Neutrophil (primary cell): ENCODE measurements around the gene DENND5B.

Source experiments
- H3K27ac ChIP-seq: fragments of 200-600 bp; sonication (generic); 2 replicates; pipeline ENCODE4 v1.5.1; 2016; ENCODE audit warnings: mild to moderate bottlenecking, moderate library complexity
- H3K27me3 ChIP-seq: fragments of 200-600 bp; sonication (generic); 2 replicates; pipeline ENCODE4 v1.6.0; 2016; ENCODE audit warnings: mild to moderate bottlenecking
- H3K36me3 ChIP-seq: fragments of 200-600 bp; sonication (generic); 2 replicates; pipeline ENCODE4 v1.5.1; 2017
- H3K4me1 ChIP-seq, 2 experiments: fragments of 200-600 bp in 1 of 2; sonication (generic) in 1 of 2; 1 replicate in 1 of 2; 2 replicates in 1 of 2; pipeline versions ENCODE4 v1.5.1 to v1.6.1; 2013 to 2016; ENCODE audit warnings: low read depth in 1 of 2, low read length in 1 of 2, mild to moderate bottlenecking in 1 of 2, moderate library complexity in 1 of 2; ENCODE audit not compliant: control insufficient read depth in 1 of 2, insufficient read depth in 1 of 2
- H3K4me3 ChIP-seq, 2 experiments: fragments of 200-600 bp in 1 of 2; sonication (generic) in 1 of 2; 1 replicate in 1 of 2; 2 replicates in 1 of 2; pipeline ENCODE4 v1.5.1; 2013 to 2016; ENCODE audit warnings: low read depth in 1 of 2, low read length in 1 of 2, mild to moderate bottlenecking in 1 of 2, moderate library complexity in 1 of 2
- H3K9me3 ChIP-seq: fragments of 200-600 bp; sonication (generic); 2 replicates; pipeline ENCODE4 v1.5.1; 2016
- CTCF ChIP-seq: fragments of 200-600 bp; sonication (generic); IDR thresholded peaks from 2 replicates; pipeline ENCODE4 v1.5.1; 2016; ENCODE audit warnings: antibody characterized with exemption

The DENND5B gene

GRCh38 chr12:31600252-31600651, 9.3 kb upstream of the DENND5B start:
- no peaks in the 10 kb centered on the region for H3K9me3 ChIP-seq
- TF ChIP-seq CTCF: no peak
- H3K4me3 ChIP-seq: no peak overlapping the region
- no peak overlapping the region for H3K27ac ChIP-seq
- no peaks in the 10 kb centered on the region for H3K36me3 ChIP-seq
- H3K4me1 ChIP-seq: no peaks in the 10 kb centered on the region
- peaks cover 5% of the 10 kb centered on the region for H3K27me3 ChIP-seq

- no peak for TF ChIP-seq CTCF
- Histone ChIP-seq H3K27ac (no peak overlapping the region), H3K4me1 (no peaks in the 10 kb centered on the region), H3K4me3 (no peak overlapping the region), H3K27me3 (peaks cover 16% of the 10 kb centered on the region), H3K9me3 (no peaks in the 10 kb centered on the region), H3K36me3 (no peaks in the 10 kb centered on the region)
Measured at GRCh38 chr12:31599053-31599452, 8.1 kb upstream of the DENND5B start.

GRCh38 chr12:31597066-31597465, 6.1 kb upstream of the DENND5B start:
- TF ChIP-seq CTCF: no peak
- Histone ChIP-seq H3K27ac (no peak overlapping the region), H3K9me3 (no peaks in the 10 kb centered on the region), H3K27me3 (peaks cover 35% of the 10 kb centered on the region), H3K4me3 (no peak overlapping the region), H3K36me3 (no peaks in the 10 kb centered on the region), H3K4me1 (no peaks in the 10 kb centered on the region)

- no peaks in the 10 kb centered on the region for H3K36me3 ChIP-seq
- no peak overlapping the region for H3K4me3 ChIP-seq
- no peak for TF ChIP-seq CTCF
- H3K27ac ChIP-seq: no peak overlapping the region
- no peaks in the 10 kb centered on the region for H3K9me3 ChIP-seq
- peaks cover 11 to 16% of the 10 kb centered on the region in 2 experiments for H3K4me1 ChIP-seq
- H3K27me3 ChIP-seq: peaks cover 58% of the 10 kb centered on the region
Measured at GRCh38 chr12:31594681-31595080, 3.7 kb upstream of the DENND5B start.

GRCh38 chr12:31591380-31591901, 505 bp upstream of the DENND5B start:
- peak overlapping the region; percentile 21 to 49 for H3K4me3 ChIP-seq
- no peaks in the 10 kb centered on the region for H3K36me3 ChIP-seq
- H3K27me3 ChIP-seq: peaks cover 79% of the 10 kb centered on the region
- peaks cover 12 to 19% of the 10 kb centered on the region in 2 experiments for H3K4me1 ChIP-seq
- TF ChIP-seq CTCF: no peak
- no peak overlapping the region for H3K27ac ChIP-seq
- no peaks in the 10 kb centered on the region for H3K9me3 ChIP-seq
